GM21515 (cell line): ENCODE results near the gene EFEMP1.
A peak's percentile ranks its signal among the peaks of the same experiment; 100 is the strongest.

Experiments
- ATAC-seq: cut with Tn5 transposase; IDR thresholded peaks from one replicate; pipeline ENCODE4 v1.9.1; 2021; ENCODE audit not compliant: unreplicated experiment

The EFEMP1 gene

GRCh38 chr2:55936351-55936750 lies 12.8 kb upstream of the EFEMP1 start:
- no peak for ATAC-seq

GRCh38 chr2:55934337-55934736 lies 10.8 kb upstream of the EFEMP1 start:
- ATAC-seq, result no peak

GRCh38 chr2:55932843-55933242 lies 9.3 kb upstream of the EFEMP1 start:
- no peak for ATAC-seq

GRCh38 chr2:55931281-55931680 lies 7.7 kb upstream of the EFEMP1 start:
- ATAC-seq, result no peak

GRCh38 chr2:55929476-55929875 lies 5.9 kb upstream of the EFEMP1 start:
- no peak for ATAC-seq

GRCh38 chr2:55926974-55927373 lies 3.4 kb upstream of the EFEMP1 start:
- no peak for ATAC-seq

- no peak for ATAC-seq
These were observed 2.7 kb upstream of the EFEMP1 start for GRCh38 chr2:55926246-55926645.

- no peak for ATAC-seq
These were observed 370 bp upstream of the EFEMP1 start for GRCh38 chr2:55923982-55924321.

GRCh38 chr2:55922291-55922907 lies 1.2 kb downstream of the EFEMP1 start:
- ATAC-seq, result no peak

- ATAC-seq, result no peak
These were observed 4.0 kb downstream of the EFEMP1 start for GRCh38 chr2:55919574-55919973.

GRCh38 chr2:55918856-55919255 lies 4.7 kb downstream of the EFEMP1 start:
- no peak for ATAC-seq

GRCh38 chr2:55917713-55918390 lies 5.7 kb downstream of the EFEMP1 start:
- ATAC-seq, result no peak

- ATAC-seq, result peak; percentile 84
These were observed 6.5 kb downstream of the EFEMP1 start for GRCh38 chr2:55917117-55917516.

GRCh38 chr2:55916473-55917049 lies 7.0 kb downstream of the EFEMP1 start:
- ATAC-seq, result no peak

- ATAC-seq, result no peak
These were observed 8.8 kb downstream of the EFEMP1 start for GRCh38 chr2:55914786-55915185.

GRCh38 chr2:55912926-55913325 lies 10.7 kb downstream of the EFEMP1 start:
- ATAC-seq, result no peak

GRCh38 chr2:55910077-55910476 lies 13.5 kb downstream of the EFEMP1 start:
- ATAC-seq, result no peak

- no peak for ATAC-seq
These were observed 15.9 kb downstream of the EFEMP1 start for GRCh38 chr2:55907686-55908085.

- ATAC-seq, result no peak
These were observed 16.6 kb downstream of the EFEMP1 start for GRCh38 chr2:55906993-55907392.

GRCh38 chr2:55903727-55904126 lies 19.9 kb downstream of the EFEMP1 start:
- no peak for ATAC-seq

- no peak for ATAC-seq
These were observed 20.6 kb downstream of the EFEMP1 start for GRCh38 chr2:55902971-55903370.

GRCh38 chr2:55902429-55902828 lies 21.2 kb downstream of the EFEMP1 start:
- ATAC-seq, result no peak

- ATAC-seq, result no peak
These were observed 21.6 kb downstream of the EFEMP1 start for GRCh38 chr2:55901941-55902340.
